ENCODE data around the gene SMG6. TPM values are rescaled to one million over a fixed set of nuclear protein-coding genes. Genes with fewer than 3 reads are reported as not detected.

SMG6 gene
- total and polyA plus RNA-seq, 2 of the 8 experiments (the other 6 are each of a cell fraction or from before 2014, with no cell fraction given): 18.5 to 25.2 TPM

DNA sequence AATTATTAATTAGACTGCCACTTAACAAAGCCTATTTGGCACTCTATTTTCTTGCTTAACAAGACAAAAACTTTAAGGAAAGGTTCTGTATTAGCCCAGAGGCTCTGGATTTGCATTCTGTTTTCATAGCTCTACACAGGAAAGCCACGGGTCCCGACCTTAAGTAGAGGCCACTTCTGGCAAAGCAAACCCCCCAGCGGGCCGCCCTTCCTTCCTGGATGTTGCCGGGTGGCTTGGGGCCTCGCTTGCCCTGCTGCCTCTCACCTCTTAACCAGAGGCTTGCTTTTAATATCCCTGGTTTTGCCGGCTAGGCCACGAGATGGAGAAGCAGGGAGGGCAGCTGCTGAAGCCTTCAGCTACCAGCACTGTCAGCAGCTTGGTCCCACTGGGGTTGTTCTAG is 282.9 kb downstream of the SMG6 start:
- Histone ChIP-seq H3K4me1 (replicated peaks in 1 of 4; ENCODE audit: control insufficient read depth in 3 of 4, insufficient read depth in 4 of 4, low read length in 3 of 4) (peaks cover 0 to 16% (median 6%) of the 10 kb centered on the region in 4 experiments; a peak in 6 of 7 replicates), H2BK15ac (ENCODE audit: low read length) (no peak overlapping the region), H3K9ac (replicated peaks in 1 of 4; ENCODE audit: extremely low read depth in 1 of 4, low read depth in 3 of 4, low read length in 3 of 4) (no peak overlapping the region), H3K23me2 (ENCODE audit: low read depth, low read length) (peaks cover 10% of the 10 kb centered on the region; the same call in 1 of the 2 replicates), H4K20me1 (replicated peaks in 1 of 2; ENCODE audit: control insufficient read depth in 1 of 2, insufficient read depth in 2 of 2, low read length in 2 of 2) (peaks cover 2% of the 10 kb centered on the region in 2 experiments), H3K14ac (ENCODE audit: insufficient read length) (no peak overlapping the region), H3K4me2 (ENCODE audit: insufficient read depth in 1 of 2, low read depth in 2 of 2, low read length in 2 of 2) (no peak overlapping the region), H2BK20ac (ENCODE audit: low read length) (no peak overlapping the region), H2BK5ac (ENCODE audit: low read depth, low read length) (no peak overlapping the region), H3K56ac (replicated peaks; ENCODE audit: insufficient read length, low read depth, low read length) (no peak overlapping the region), H3K23ac (ENCODE audit: insufficient read length) (no peak overlapping the region), H2AK5ac (ENCODE audit: low read depth, low read length) (no peak overlapping the region), H3K36me3 (ENCODE audit: control insufficient read depth in 2 of 4, insufficient read depth in 4 of 4, low read length in 3 of 4) (peaks cover 0 to 6% (median 0%) of the 10 kb centered on the region in 4 experiments; a peak in 1 of 8 replicates), H3K27ac (ENCODE audit: low read depth, low read length) (no peak overlapping the region), H2BK12ac (ENCODE audit: low read depth, low read length) (no peak overlapping the region), H4K5ac (ENCODE audit: insufficient read length, low read depth, low read length) (no peak overlapping the region), H3K27me3 (replicated peaks in 1 of 4; ENCODE audit: control insufficient read depth in 3 of 4, extremely low read depth in 1 of 4, insufficient read depth in 3 of 4, low read length in 3 of 4) (peaks cover 32 to 69% (median 63%) of the 10 kb centered on the region in 4 experiments), H2BK120ac (replicated peaks; ENCODE audit: low read depth, low read length) (no peak overlapping the region), H4K8ac (ENCODE audit: extremely low read depth, insufficient read depth, low read length) (no peak overlapping the region), H2AFZ (ENCODE audit: low read length) (no peak overlapping the region), H3K18ac (ENCODE audit: extremely low read depth, low read length) (no peak overlapping the region), H3K9me3 (ENCODE audit: insufficient read depth in 2 of 2, low read depth in 1 of 2, low read length in 1 of 2) (no peaks in the 10 kb centered on the region), H3K79me2 (ENCODE audit: control insufficient read depth in 1 of 2, insufficient read depth in 2 of 2, low read length in 2 of 2) (no peaks in the 10 kb centered on the region), H3K4ac (replicated peaks; ENCODE audit: insufficient read length, low read depth, low read length) (no peak overlapping the region), H4K91ac (replicated peaks; ENCODE audit: insufficient read length, low read length) (no peak overlapping the region), H3K79me1 (ENCODE audit: low read depth, low read length) (no peaks in the 10 kb centered on the region), H3K4me3 (ENCODE audit: extremely low read depth in 1 of 4, insufficient read depth in 2 of 4, low read depth in 3 of 4, low read length in 4 of 4) (no peak overlapping the region)
- WGBS, 2 experiments (ENCODE audit: extremely low coverage in 1 of 2, insufficient coverage in 1 of 2, insufficient read length in 1 of 2, insufficient replicate concordance in 2 of 2, low coverage in 1 of 2, low lambda C conversion rate in 2 of 2, missing lambda C conversion rate in 1 of 2): 81% methylated on average over 8 of the region's 8 CpGs; no CpG with 5 or more reads in 1 of the 2 experiments
- POLR2A ChIA-PET (ENCODE audit: partially characterized antibody): no interaction called here
- FAIRE-seq (no peak), DNase-seq (ENCODE audit: low read depth in 1 of 2, low spot score in 2 of 2) (no peak)
- CTCF ChIA-PET (ENCODE audit: partially characterized antibody): interaction anchor here (0.8 to 1.9 kb wide), 5 partner anchors 8 to 111 kb away, joined by 3 to 5 read pairs (median 4); no protein-coding TSS in a partner anchor
- TF ChIP-seq PHF8 (conservative IDR thresholded peaks at IDR 0.05; ENCODE audit: low read depth, low read length) (no peak), CBX8 (IDR thresholded peaks at IDR 0.05; ENCODE audit: borderline replicate concordance, low read depth, low read length) (no peak), RXRA (IDR thresholded peaks at IDR 0.05; ENCODE audit: insufficient read depth, low read depth, low read length) (no peak), CEBPB (IDR thresholded peaks at IDR 0.05; ENCODE audit: low read depth, low read length) (no peak), JUN (IDR thresholded peaks at IDR 0.05; ENCODE audit: low read depth, low read length) (no peak), CTBP2 (IDR thresholded peaks at IDR 0.05; ENCODE audit: borderline replicate concordance, insufficient read depth, insufficient read length, low read length) (no peak), BACH1 (IDR thresholded peaks at IDR 0.05; ENCODE audit: low read length) (no peak), NRF1 (IDR thresholded peaks at IDR 0.05; ENCODE audit: low read depth, low read length) (no peak), NANOG (IDR thresholded peaks at IDR 0.05; ENCODE audit: insufficient read depth, low read depth, low read length, poor library complexity, severe bottlenecking) (no peak), KDM5A (IDR thresholded peaks at IDR 0.05; ENCODE audit: low read length) (no peak), POLR2A (IDR thresholded peaks at IDR 0.05; ENCODE audit: control extremely low read depth in 1 of 2, low read depth in 2 of 2, low read length in 2 of 2) (no peak)
